NT2/D1 (cell line): ENCODE results near the gene COPB1.

Source experiments
- DNase-seq: peaks from one replicate; pipeline ENCODE4 v3.0.0-alpha.2; 2011; ENCODE audit warnings: low read depth, low spot score
- H3K27me3 ChIP-seq: 2 replicates; pipeline ENCODE4 v1.6.0; 2011; ENCODE audit warnings: mild to moderate bottlenecking; ENCODE audit not compliant: insufficient read length, insufficient read depth
- H3K36me3 ChIP-seq: 2 replicates; pipeline ENCODE4 v1.6.1; 2011; ENCODE audit warnings: mild to moderate bottlenecking, low read length, mixed read lengths; ENCODE audit not compliant: insufficient read depth, insufficient read length
- H3K4me1 ChIP-seq: 2 replicates; pipeline ENCODE4 v1.5.1; 2011; ENCODE audit not compliant: insufficient read depth, insufficient read length
- H3K4me3 ChIP-seq: 2 replicates; pipeline ENCODE4 v1.5.1; 2011; ENCODE audit warnings: low read depth; ENCODE audit not compliant: insufficient read length
- H3K9ac ChIP-seq: 2 replicates; pipeline ENCODE4 v1.6.0; 2011; ENCODE audit warnings: low read depth; ENCODE audit not compliant: insufficient read length
- H3K9me3 ChIP-seq: 2 replicates; pipeline ENCODE4 v1.5.1; 2011; ENCODE audit warnings: mild to moderate bottlenecking, low read length; ENCODE audit not compliant: insufficient read depth
- SUZ12 ChIP-seq: IDR thresholded peaks from 2 replicates; pipeline ENCODE4 v1.6.1; 2011; ENCODE audit not compliant: insufficient read length, insufficient read depth; ENCODE audit errors: extremely low read depth
- YY1 ChIP-seq: IDR thresholded peaks from 2 replicates; pipeline ENCODE4 v1.6.1; 2011; ENCODE audit not compliant: insufficient read length, insufficient read depth
- ZNF274 ChIP-seq: IDR thresholded peaks from 2 replicates; pipeline ENCODE4 v1.6.1; 2011; ENCODE audit warnings: mild to moderate bottlenecking, low read depth, low read length

Gene COPB1

GRCh38 chr11:14529321-14529720 is 29.7 kb upstream of the COPB1 start:
- Histone ChIP-seq H3K9me3 (no peaks in the 10 kb centered on the region), H3K36me3 (no peaks in the 10 kb centered on the region), H3K9ac (no peak overlapping the region), H3K4me1 (no peaks in the 10 kb centered on the region), H3K4me3 (no peak overlapping the region), H3K27me3 (no peaks in the 10 kb centered on the region)
- TF ChIP-seq YY1 = no peak
- TF ChIP-seq ZNF274 = no peak
- TF ChIP-seq SUZ12 = no peak
- DNase-seq = no peak

GRCh38 chr11:14522801-14523200 is 23.2 kb upstream of the COPB1 start:
- no peaks in the 10 kb centered on the region for H3K27me3 ChIP-seq
- no peak overlapping the region for H3K4me3 ChIP-seq
- TF ChIP-seq ZNF274 = no peak
- no peak for TF ChIP-seq SUZ12
- TF ChIP-seq YY1 = no peak
- DNase-seq = no peak
- peaks cover 9% of the 10 kb centered on the region for H3K36me3 ChIP-seq
- H3K9me3 ChIP-seq = no peaks in the 10 kb centered on the region
- no peaks in the 10 kb centered on the region for H3K4me1 ChIP-seq
- H3K9ac ChIP-seq = no peak overlapping the region

- no peaks in the 10 kb centered on the region for H3K27me3 ChIP-seq
- H3K4me1 ChIP-seq = no peaks in the 10 kb centered on the region
- no peaks in the 10 kb centered on the region for H3K9me3 ChIP-seq
- H3K4me3 ChIP-seq = no peak overlapping the region
- H3K9ac ChIP-seq = no peak overlapping the region
- DNase-seq = no peak
- TF ChIP-seq ZNF274 = no peak
- no peak for TF ChIP-seq YY1
- TF ChIP-seq SUZ12 = no peak
- peaks cover 14% of the 10 kb centered on the region for H3K36me3 ChIP-seq
Observed at GRCh38 chr11:14522245-14522644, 22.6 kb upstream of the COPB1 start.

GRCh38 chr11:14520747-14521151 is 21.1 kb upstream of the COPB1 start:
- Histone ChIP-seq H3K9me3 (no peaks in the 10 kb centered on the region), H3K4me1 (no peaks in the 10 kb centered on the region), H3K27me3 (no peaks in the 10 kb centered on the region), H3K9ac (peak overlapping the region; percentile 69), H3K36me3 (peaks cover 26% of the 10 kb centered on the region), H3K4me3 (peak overlapping the region; percentile 91)
- TF ChIP-seq SUZ12 = no peak
- TF ChIP-seq YY1 = no peak
- no peak for TF ChIP-seq ZNF274
- no peak for DNase-seq

- Histone ChIP-seq H3K9ac (peak within 1 kb of the TSS; percentile 92), H3K36me3 (peaks cover 30% of the 10 kb centered on the region), H3K4me1 (no peaks in the 10 kb centered on the region), H3K9me3 (no peaks in the 10 kb centered on the region), H3K27me3 (no peaks in the 10 kb centered on the region), H3K4me3 (peak within 1 kb of the TSS; percentile 91)
- peak; percentile 89 for DNase-seq
- TF ChIP-seq SUZ12 = no peak
- no peak for TF ChIP-seq YY1
- TF ChIP-seq ZNF274 = no peak
Observed at GRCh38 chr11:14519917-14520746, 20.5 kb upstream of the COPB1 start, which contains the start of gene PSMA1. Gene PSMA1 (minus strand): TSS chr11:14520386. CDS start chr11:14520299, 87 bp downstream.

GRCh38 chr11:14519597-14519916 is 19.9 kb upstream of the COPB1 start:
- TF ChIP-seq ZNF274 = no peak
- no peak for TF ChIP-seq YY1
- no peak for TF ChIP-seq SUZ12
- Histone ChIP-seq H3K27me3 (no peaks in the 10 kb centered on the region), H3K9me3 (no peaks in the 10 kb centered on the region), H3K36me3 (peaks cover 34% of the 10 kb centered on the region), H3K9ac (peak overlapping the region; percentile 92), H3K4me1 (no peaks in the 10 kb centered on the region), H3K4me3 (peak overlapping the region; percentile 91)
- no peak for DNase-seq

- Histone ChIP-seq H3K9me3 (no peaks in the 10 kb centered on the region), H3K9ac (peak overlapping the region; percentile 92), H3K4me3 (peak overlapping the region; percentile 91), H3K4me1 (no peaks in the 10 kb centered on the region), H3K27me3 (no peaks in the 10 kb centered on the region), H3K36me3 (peaks cover 41% of the 10 kb centered on the region)
- TF ChIP-seq SUZ12 (no peak), ZNF274 (no peak), YY1 (no peak)
- DNase-seq = no peak
Observed at GRCh38 chr11:14518820-14519219, 19.2 kb upstream of the COPB1 start.
